Erythroblast (primary cell): Measurements from ENCODE around the gene PTPRU.

ENCODE experiments used
- GATA1 ChIP-seq: IDR thresholded peaks from 2 replicates; pipeline ENCODE4 v1.6.1; 2011; ENCODE audit warnings: low read depth, mild to moderate bottlenecking, control low read depth, low read length, moderate library complexity
- POLR2A ChIP-seq: IDR thresholded peaks from 2 replicates; pipeline ENCODE4 v1.6.1; 2011; ENCODE audit warnings: mild to moderate bottlenecking, low read length

- TF ChIP-seq POLR2A, result no peak
- no peak for TF ChIP-seq GATA1
These were observed 50.0 kb downstream of the PTPRU start for GRCh38 chr1:29286194-29286767.
